LNCAP (cell line): ENCODE measurements around the gene KIFC3.

ENCODE experiments used
- CTCF ChIP-seq: fragments of 450-650 bp; IDR thresholded peaks from 2 replicates; pipeline ENCODE4 v1.5.1; 2017; ENCODE audit warnings: mild to moderate bottlenecking

The KIFC3 gene

GRCh38 chr16:57745768-57746167 lies 56.5 kb downstream of the KIFC3 start:
- TF ChIP-seq CTCF = no peak

- no peak for TF ChIP-seq CTCF
Observed at GRCh38 chr16:57744642-57744903, 57.7 kb downstream of the KIFC3 start.

GRCh38 chr16:57743886-57744641 lies 58.2 kb downstream of the KIFC3 start:
- no peak for TF ChIP-seq CTCF

GRCh38 chr16:57743458-57743857 lies 58.8 kb downstream of the KIFC3 start:
- TF ChIP-seq CTCF = no peak

GRCh38 chr16:57742543-57742942 lies 59.7 kb downstream of the KIFC3 start:
- TF ChIP-seq CTCF = no peak

- no peak for TF ChIP-seq CTCF
Observed at GRCh38 chr16:57741660-57742191, 60.6 kb downstream of the KIFC3 start.

- TF ChIP-seq CTCF = no peak
Observed at GRCh38 chr16:57740423-57741071, 61.7 kb downstream of the KIFC3 start.
